ENCODE data around the gene RTL10. TPM values are rescaled to one million over a fixed set of nuclear protein-coding genes. Genes with fewer than 3 reads are reported as not detected.

RTL10 gene
- total RNA-seq, 1 donor from 2014 or later, result 35.1 TPM

DNA sequence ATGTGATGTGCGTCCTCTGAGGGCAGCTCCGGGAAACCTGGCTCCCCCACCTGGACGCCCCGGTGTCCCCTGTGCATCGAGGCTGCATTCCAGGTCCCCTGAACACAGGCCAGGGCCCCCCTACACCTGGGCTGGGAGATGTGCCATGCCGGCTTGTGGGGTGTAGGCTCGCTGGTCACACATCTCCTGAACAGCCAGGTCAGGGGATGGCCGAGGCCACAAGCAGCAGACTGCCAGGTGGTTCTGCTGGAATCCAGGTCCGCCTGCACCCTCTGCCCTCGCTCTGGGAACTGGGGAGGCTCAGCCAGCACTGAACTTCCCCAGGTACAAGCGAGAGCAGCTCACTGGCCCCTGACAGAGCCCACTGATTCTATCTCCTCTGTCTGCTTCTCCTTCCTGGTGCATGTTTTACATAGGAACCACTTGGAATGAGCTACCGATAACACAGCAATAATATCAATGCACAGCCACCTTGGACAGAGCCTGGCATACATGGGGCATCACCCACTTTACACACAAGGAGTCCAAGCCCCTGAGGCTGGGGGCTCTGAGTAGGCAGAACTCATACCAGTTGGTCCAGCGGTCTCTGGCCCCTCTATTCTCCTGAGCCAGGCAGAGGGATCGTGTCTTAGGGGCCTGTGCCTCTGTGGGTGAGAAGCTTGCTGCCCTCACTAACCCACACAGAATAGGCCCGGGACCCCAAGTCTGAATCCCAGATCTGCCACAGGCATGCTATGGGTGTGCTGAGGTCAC is 47.3 kb downstream of the RTL10 start:
- Mint-ChIP-seq H3K27me3 (ENCODE audit: low read depth) (no peaks in the 10 kb centered on the region), H3K9me3 (no peaks in the 10 kb centered on the region), H3K27ac (no peak overlapping the region), H3K36me3 (peaks cover 3% of the 10 kb centered on the region), H3K4me1 (peaks cover 15% of the 10 kb centered on the region), H3K4me3 (no peak overlapping the region)
- DNase-seq (ENCODE audit: low spot score in 2 of 2, unreplicated experiment in 2 of 2), result no peak
- TF ChIP-seq, protein P1, sequence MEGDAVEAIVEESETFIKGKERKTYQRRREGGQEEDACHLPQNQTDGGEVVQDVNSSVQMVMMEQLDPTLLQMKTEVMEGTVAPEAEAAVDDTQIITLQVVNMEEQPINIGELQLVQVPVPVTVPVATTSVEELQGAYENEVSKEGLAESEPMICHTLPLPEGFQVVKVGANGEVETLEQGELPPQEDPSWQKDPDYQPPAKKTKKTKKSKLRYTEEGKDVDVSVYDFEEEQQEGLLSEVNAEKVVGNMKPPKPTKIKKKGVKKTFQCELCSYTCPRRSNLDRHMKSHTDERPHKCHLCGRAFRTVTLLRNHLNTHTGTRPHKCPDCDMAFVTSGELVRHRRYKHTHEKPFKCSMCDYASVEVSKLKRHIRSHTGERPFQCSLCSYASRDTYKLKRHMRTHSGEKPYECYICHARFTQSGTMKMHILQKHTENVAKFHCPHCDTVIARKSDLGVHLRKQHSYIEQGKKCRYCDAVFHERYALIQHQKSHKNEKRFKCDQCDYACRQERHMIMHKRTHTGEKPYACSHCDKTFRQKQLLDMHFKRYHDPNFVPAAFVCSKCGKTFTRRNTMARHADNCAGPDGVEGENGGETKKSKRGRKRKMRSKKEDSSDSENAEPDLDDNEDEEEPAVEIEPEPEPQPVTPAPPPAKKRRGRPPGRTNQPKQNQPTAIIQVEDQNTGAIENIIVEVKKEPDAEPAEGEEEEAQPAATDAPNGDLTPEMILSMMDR (IDR thresholded peaks at IDR 0.05; ENCODE audit: unreplicated experiment), result no peak

DNA sequence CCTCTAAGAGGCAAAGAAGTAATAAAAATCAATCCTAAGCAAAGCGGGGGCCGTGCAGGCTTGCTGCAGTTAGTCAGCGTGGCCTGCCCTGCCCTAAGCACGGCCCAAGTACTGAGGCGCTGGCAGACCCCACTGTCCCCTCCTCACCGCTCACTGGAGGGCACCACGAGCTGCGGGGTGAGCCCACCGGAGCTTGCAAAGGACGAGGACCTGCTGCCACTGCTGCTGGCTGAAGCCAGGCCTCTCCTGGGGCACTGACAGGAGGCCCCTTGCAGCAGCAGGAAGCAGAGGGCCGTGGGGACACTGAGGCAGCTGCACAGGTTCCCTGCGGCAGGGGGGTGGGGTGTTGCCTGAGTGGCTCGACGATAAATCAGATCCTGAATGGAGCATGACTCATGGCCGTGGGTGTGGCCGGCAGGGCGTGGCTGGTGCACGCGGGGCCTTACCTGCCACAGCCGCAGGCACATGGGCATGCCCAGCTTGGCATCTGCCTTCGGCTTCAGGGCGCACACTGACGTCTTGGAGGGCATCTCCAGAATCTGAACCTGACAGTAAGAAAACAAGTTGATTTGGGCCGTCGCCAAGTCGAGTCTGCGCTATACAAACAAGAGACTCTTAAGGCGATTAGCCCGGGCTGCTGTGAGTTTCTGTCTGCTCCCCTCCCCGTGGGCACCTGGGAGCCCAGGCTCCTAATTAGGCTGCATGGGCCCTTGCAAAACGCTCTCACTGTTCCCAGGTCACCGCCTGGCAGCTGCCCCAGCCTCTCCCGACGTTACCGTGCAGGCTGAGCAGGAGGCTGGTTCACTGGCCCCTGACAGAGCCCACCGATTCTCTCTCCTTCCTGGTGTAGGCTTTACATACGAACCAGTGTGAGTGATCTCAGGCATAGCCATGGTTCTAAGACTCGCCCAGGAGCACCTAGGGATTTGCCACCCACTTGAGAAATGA is 48.2 kb downstream of the RTL10 start:
- H3K27ac Mint-ChIP-seq, result peak overlapping the region; percentile 30
- no peaks in the 10 kb centered on the region for H3K9me3 Mint-ChIP-seq
- H3K4me1 Mint-ChIP-seq, result peaks cover 15% of the 10 kb centered on the region
- no peak for DNase-seq (ENCODE audit: low spot score in 2 of 2, unreplicated experiment in 2 of 2)
- H3K4me3 Mint-ChIP-seq, result no peak overlapping the region
- no peaks in the 10 kb centered on the region for H3K27me3 Mint-ChIP-seq (ENCODE audit: low read depth)
- peaks cover 3% of the 10 kb centered on the region for H3K36me3 Mint-ChIP-seq
- TF ChIP-seq, protein P1 (IDR thresholded peaks at IDR 0.05; ENCODE audit: unreplicated experiment), result no peak

DNA sequence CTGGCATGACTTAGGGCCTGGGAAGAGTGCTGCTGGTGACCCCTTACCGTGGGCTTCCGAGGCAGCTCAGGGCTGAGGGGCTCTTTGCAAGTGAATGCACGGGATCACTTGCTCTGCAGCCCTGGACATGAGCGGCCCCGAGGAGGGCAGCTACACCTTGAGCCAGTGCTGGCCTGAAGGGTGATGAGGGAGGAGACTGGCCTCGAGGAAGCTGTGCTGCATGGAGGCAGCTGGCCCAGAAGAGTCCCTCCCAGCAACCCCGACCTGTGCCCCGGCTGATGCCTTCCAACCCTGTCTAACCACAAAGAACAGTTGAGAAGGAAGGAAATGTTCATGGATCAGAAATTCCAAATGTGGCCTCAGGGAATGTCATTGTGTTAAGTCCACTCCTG is 48.9 kb downstream of the RTL10 start:
- peaks cover 3% of the 10 kb centered on the region for H3K36me3 Mint-ChIP-seq
- H3K27ac Mint-ChIP-seq, result no peak overlapping the region
- H3K4me1 Mint-ChIP-seq, result peaks cover 10% of the 10 kb centered on the region
- H3K9me3 Mint-ChIP-seq, result no peaks in the 10 kb centered on the region
- H3K4me3 Mint-ChIP-seq, result no peak overlapping the region
- TF ChIP-seq, protein P1 (IDR thresholded peaks at IDR 0.05; ENCODE audit: unreplicated experiment), result no peak
- no peak for DNase-seq (ENCODE audit: low spot score in 2 of 2, unreplicated experiment in 2 of 2)
- no peaks in the 10 kb centered on the region for H3K27me3 Mint-ChIP-seq (ENCODE audit: low read depth)

Other genes starting within 250 kb of the RTL10 start
- 32.2 to 42.1 TPM (median 36.2 TPM) in 3 replicates for gene SEPTIN5, start 140.4 kb downstream of the RTL10 start, total RNA-seq
- gene GP1BB, start 131.3 kb downstream of the RTL10 start, total RNA-seq, result 1.4 to 5.7 TPM (median 4.4 TPM) in 3 replicates
- gene TBX1, start 94.1 kb downstream of the RTL10 start, total RNA-seq, result 0.34 to 0.45 TPM in 2 of 3 replicates, not detected in the other
- gene GNB1L, start within 50 bp of the RTL10 start, total RNA-seq, result 9.0 to 9.9 TPM (median 9.8 TPM) in 3 replicates
- 87.8 to 93.5 TPM (median 93.5 TPM) in 3 replicates for gene COMT, start 86.9 kb upstream of the RTL10 start, total RNA-seq
- gene TXNRD2, start 86.9 kb upstream of the RTL10 start, total RNA-seq, result 21.0 to 23.2 TPM (median 22.9 TPM) in 3 replicates
- gene ARVCF, start 161.9 kb upstream of the RTL10 start, total RNA-seq, result 38.4 to 43.8 TPM (median 41.2 TPM) in 3 replicates
- 13.4 to 17.5 TPM (median 15.6 TPM) in 3 replicates for gene TANGO2, start 166.2 kb upstream of the RTL10 start, total RNA-seq
- gene DGCR8, start 225.4 kb upstream of the RTL10 start, total RNA-seq, result 69.4 to 72.3 TPM (median 71.5 TPM) in 3 replicates